ENCODE measurements around the gene OR52M1. TPM values are rescaled to one million over a fixed set of nuclear protein-coding genes. Genes with fewer than 3 reads are reported as not detected.
"Not testable (repeated sequence)": the region's sequence is repeated elsewhere in the genome, so short reads cannot be mapped to it uniquely, and the experiment has no call there.

The OR52M1 gene
- not detected for total RNA-seq
- long read RNA-seq, result 0 reads

GRCh38 chr11:4544891-4545290 lies at the start of gene OR52M1:
OR52M1 (plus strand) TSS chr11:4545191; CDS start chr11:4545191, 0 bp downstream.
- intact Hi-C loops (cut with DNase I), result no loop called here
- ATAC-seq, result no peak

GRCh38 chr11:4495487-4495886 lies 49.5 kb upstream of the OR52M1 start:
- no peak for DNase-seq (ENCODE audit: missing footprints)
- no peak for ATAC-seq
- intact Hi-C loops (cut with DNase I), result no loop called here

More at GRCh38 chr11:4544891-4545290, at the start of gene OR52M1:
- no peak for DNase-seq (ENCODE audit: missing footprints)

GRCh38 chr11:4495986-4496385 lies 49.0 kb upstream of the OR52M1 start:
- intact Hi-C loops (cut with DNase I), result no loop called here
- no peak for DNase-seq (ENCODE audit: missing footprints)

GRCh38 chr11:4496557-4497248 lies 48.3 kb upstream of the OR52M1 start:
- ATAC-seq (no peak), DNase-seq (ENCODE audit: missing footprints) (no peak)
- intact Hi-C loops (cut with DNase I), result no loop called here

More at GRCh38 chr11:4495986-4496385, 49.0 kb upstream of the OR52M1 start:
- ATAC-seq, result no peak

- no peak for DNase-seq (ENCODE audit: missing footprints)
- no peak for ATAC-seq
- intact Hi-C loops (cut with DNase I), result no loop called here
These were observed 36.1 kb upstream of the OR52M1 start for GRCh38 chr11:4508886-4509285.

- DNase-seq (ENCODE audit: missing footprints), result no peak
- intact Hi-C loops (cut with DNase I), result no loop called here
- ATAC-seq, result no peak
These were observed 33.4 kb upstream of the OR52M1 start for GRCh38 chr11:4511282-4512245.

- no peak for DNase-seq (ENCODE audit: missing footprints)
- ATAC-seq, result no peak
- intact Hi-C loops (cut with DNase I), result no loop called here
These were observed 30.8 kb upstream of the OR52M1 start for GRCh38 chr11:4514196-4514595.

GRCh38 chr11:4522339-4522738 lies 22.7 kb upstream of the OR52M1 start:
- ATAC-seq (no peak), DNase-seq (ENCODE audit: missing footprints) (no peak)
- intact Hi-C loops (cut with DNase I), result no loop called here

GRCh38 chr11:4522752-4523151 lies 22.2 kb upstream of the OR52M1 start:
- DNase-seq (ENCODE audit: missing footprints), result no peak
- no peak for ATAC-seq
- intact Hi-C loops (cut with DNase I), result no loop called here

- ATAC-seq (no peak), DNase-seq (ENCODE audit: missing footprints) (no peak)
- intact Hi-C loops (cut with DNase I), result no loop called here
These were observed 21.3 kb upstream of the OR52M1 start for GRCh38 chr11:4523666-4524065.

- intact Hi-C loops (cut with DNase I), result no loop called here
- no peak for DNase-seq (ENCODE audit: missing footprints)
- ATAC-seq, result no peak
These were observed 17.1 kb upstream of the OR52M1 start for GRCh38 chr11:4527926-4528325.

- ATAC-seq; DNase-seq (ENCODE audit: missing footprints); intact Hi-C loops (cut with DNase I): not testable (repeated sequence)
These were observed 13.3 kb upstream of the OR52M1 start for GRCh38 chr11:4531686-4532085.

- intact Hi-C loops (cut with DNase I), result loop anchor here (1.0 kb wide), 1 partner anchor 354 kb away; no protein-coding TSS in a partner anchor
- ATAC-seq (peak; percentile 54), DNase-seq (ENCODE audit: missing footprints) (peak; percentile 74)
These were observed 5.3 kb upstream of the OR52M1 start for GRCh38 chr11:4539603-4540219.

GRCh38 chr11:4541071-4541470 lies 3.9 kb upstream of the OR52M1 start:
- ATAC-seq, result no peak
- intact Hi-C loops (cut with DNase I), result no loop called here
- no peak for DNase-seq (ENCODE audit: missing footprints)

- ATAC-seq (no peak), DNase-seq (ENCODE audit: missing footprints) (no peak)
- intact Hi-C loops (cut with DNase I), result no loop called here
These were observed 1.4 kb upstream of the OR52M1 start for GRCh38 chr11:4543561-4543960.

GRCh38 chr11:4546878-4547277 lies 1.9 kb downstream of the OR52M1 start:
- DNase-seq (ENCODE audit: missing footprints) (no peak), ATAC-seq (no peak)
- intact Hi-C loops (cut with DNase I), result no loop called here

- ATAC-seq, result no peak
- intact Hi-C loops (cut with DNase I), result no loop called here
- DNase-seq (ENCODE audit: missing footprints), result no peak
These were observed 2.4 kb downstream of the OR52M1 start for GRCh38 chr11:4547416-4547815.

GRCh38 chr11:4551346-4551979 lies 6.5 kb downstream of the OR52M1 start:
- intact Hi-C loops (cut with DNase I), result no loop called here
- ATAC-seq, result no peak

More at GRCh38 chr11:4551346-4551979, 6.5 kb downstream of the OR52M1 start:
- no peak for DNase-seq (ENCODE audit: missing footprints)
